Hepatocyte (in vitro differentiated cells): ENCODE results near the gene SPOCD1. TPM values are rescaled to one million over a fixed set of nuclear protein-coding genes. Genes with fewer than 3 reads are reported as not detected.

ENCODE experiments used
- DNase-seq: peaks from one replicate; pipeline ENCODE4 v3.0.0-alpha.2; 2016; ENCODE audit warnings: low spot score
- H2AFZ ChIP-seq: fragments of 200-600 bp; sonication (generic); 2 replicates; pipeline ENCODE4 v1.6.0; 2016; ENCODE audit warnings: antibody characterized with exemption, mild to moderate bottlenecking
- H3K27ac ChIP-seq: fragments of 200-600 bp; sonication (generic); 2 replicates; pipeline ENCODE4 v1.5.1; 2016; ENCODE audit warnings: mild to moderate bottlenecking
- H3K27me3 ChIP-seq: fragments of 200-600 bp; sonication (generic); 2 replicates; pipeline ENCODE4 v1.6.1; 2016
- H3K36me3 ChIP-seq: fragments of 200-600 bp; sonication (generic); replicated peaks from 2 replicates; pipeline ENCODE4 v1.5.1; 2016; ENCODE audit warnings: low read depth; ENCODE audit not compliant: insufficient read depth
- H3K4me1 ChIP-seq: fragments of 200-600 bp; sonication (generic); 2 replicates; pipeline ENCODE4 v1.5.1; 2016; ENCODE audit warnings: mild to moderate bottlenecking, moderate library complexity; ENCODE audit not compliant: insufficient read depth
- H3K4me2 ChIP-seq: fragments of 200-600 bp; sonication (generic); 2 replicates; pipeline ENCODE4 v1.6.0; 2016
- H3K4me3 ChIP-seq: fragments of 200-600 bp; sonication (generic); 2 replicates; pipeline ENCODE4 v1.5.1; 2016; ENCODE audit warnings: mild to moderate bottlenecking
- H3K79me2 ChIP-seq: fragments of 200-600 bp; sonication (generic); 2 replicates; pipeline ENCODE4 v1.6.0; 2017; ENCODE audit warnings: mild to moderate bottlenecking
- H3K9me2 ChIP-seq: fragments of 200-600 bp; sonication (generic); replicated peaks from 2 replicates; pipeline ENCODE4 v1.6.0; 2017; ENCODE audit warnings: mild to moderate bottlenecking; ENCODE audit not compliant: insufficient read depth
- H3K9me3 ChIP-seq: fragments of 200-600 bp; sonication (generic); 2 replicates; pipeline ENCODE4 v1.5.1; 2016; ENCODE audit warnings: low read depth, mild to moderate bottlenecking
- H4K20me1 ChIP-seq: fragments of 200-600 bp; sonication (generic); 2 replicates; pipeline ENCODE4 v1.6.0; 2016; ENCODE audit warnings: mild to moderate bottlenecking; ENCODE audit not compliant: insufficient read depth, poor library complexity, severe bottlenecking
- EZH2 ChIP-seq: fragments of 200-600 bp; sonication (generic); IDR thresholded peaks from 2 replicates; pipeline ENCODE4 v1.6.1; 2016; ENCODE audit warnings: antibody characterized with exemption, mild to moderate bottlenecking, borderline replicate concordance
- EZH2phosphoT487 ChIP-seq: fragments of 200-600 bp; sonication (generic); IDR thresholded peaks from one replicate; pipeline ENCODE4 v1.6.1; 2018; ENCODE audit warnings: antibody characterized with exemption, mild to moderate bottlenecking, low read depth, moderate library complexity; ENCODE audit not compliant: unreplicated experiment, severe bottlenecking
- WGBS: methylation state at CpG from one replicate; pipeline ENCODE4 v1.1.6; 2016; ENCODE audit warnings: low lambda C conversion rate; ENCODE audit errors: missing lambda C conversion rate; 5-methylcytosine and 5-hydroxymethylcytosine counted together
- polyA plus RNA-seq: library from polyadenylated mRNA; unstranded; fragments of >200 nt; fragmentation: Nextera tagmentation; extraction: Ambion mirVana; gene quantifications from 2 replicates; pipeline ENCODE4 v1.2.1, GENCODE V29; 2016
- total RNA-seq: library from RNA; depleted of rRNA; stranded (reverse); fragments of >200 nt; gene quantifications from 2 replicates; pipeline ENCODE4 v1.2.3, GENCODE V29; 2014
- TF ChIP-seq, protein P1 (sequence below): fragments of 200-600 bp; sonication (generic); IDR thresholded peaks from 2 replicates; pipeline ENCODE4 v1.5.1; 2016; ENCODE audit warnings: antibody characterized with exemption, mild to moderate bottlenecking; ENCODE audit not compliant: poor library complexity

Gene SPOCD1
- total and polyA plus RNA-seq, 2 experiments from 2014 or later = 1.4 to 2.8 TPM

DNA sequence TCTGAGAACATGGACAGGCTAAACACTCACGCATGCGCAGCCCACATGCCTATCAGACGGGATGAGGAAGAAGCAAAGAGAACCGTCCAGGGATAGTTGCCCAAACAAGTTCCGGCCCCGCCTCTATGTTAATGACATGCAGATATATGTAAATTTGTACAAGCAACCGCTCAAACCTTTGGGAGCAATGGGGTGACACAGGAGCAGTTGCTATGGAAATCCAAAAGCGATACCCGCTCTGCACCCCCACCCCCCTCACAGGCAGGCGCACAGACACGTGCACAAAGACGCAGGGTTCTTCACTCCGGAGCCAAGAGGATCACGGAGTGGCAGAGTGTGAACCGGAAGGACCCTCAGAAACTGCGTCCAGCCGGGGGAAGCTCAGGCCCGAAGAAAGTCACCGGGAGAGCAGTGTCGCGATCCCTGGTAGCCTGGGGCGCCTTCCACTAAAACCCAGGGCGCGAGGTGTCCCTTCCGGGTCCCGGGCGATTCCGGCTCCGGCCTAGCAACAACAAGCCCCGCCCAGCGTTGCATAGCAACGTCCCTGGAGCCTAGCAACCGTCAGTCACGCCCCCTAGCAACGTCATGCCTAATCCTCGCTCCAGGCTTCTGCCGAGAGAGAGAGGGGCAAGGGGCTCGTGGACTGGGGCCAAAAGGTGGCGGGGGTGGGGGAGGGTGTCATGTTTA is 27.5 kb downstream of the SPOCD1 start:
- H3K9me3 ChIP-seq = no peaks in the 10 kb centered on the region
- peak overlapping the region; percentile 22 for H3K4me3 ChIP-seq
- TF ChIP-seq EZH2phosphoT487 (no peak), EZH2 (no peak)
- TF ChIP-seq, protein P1, sequence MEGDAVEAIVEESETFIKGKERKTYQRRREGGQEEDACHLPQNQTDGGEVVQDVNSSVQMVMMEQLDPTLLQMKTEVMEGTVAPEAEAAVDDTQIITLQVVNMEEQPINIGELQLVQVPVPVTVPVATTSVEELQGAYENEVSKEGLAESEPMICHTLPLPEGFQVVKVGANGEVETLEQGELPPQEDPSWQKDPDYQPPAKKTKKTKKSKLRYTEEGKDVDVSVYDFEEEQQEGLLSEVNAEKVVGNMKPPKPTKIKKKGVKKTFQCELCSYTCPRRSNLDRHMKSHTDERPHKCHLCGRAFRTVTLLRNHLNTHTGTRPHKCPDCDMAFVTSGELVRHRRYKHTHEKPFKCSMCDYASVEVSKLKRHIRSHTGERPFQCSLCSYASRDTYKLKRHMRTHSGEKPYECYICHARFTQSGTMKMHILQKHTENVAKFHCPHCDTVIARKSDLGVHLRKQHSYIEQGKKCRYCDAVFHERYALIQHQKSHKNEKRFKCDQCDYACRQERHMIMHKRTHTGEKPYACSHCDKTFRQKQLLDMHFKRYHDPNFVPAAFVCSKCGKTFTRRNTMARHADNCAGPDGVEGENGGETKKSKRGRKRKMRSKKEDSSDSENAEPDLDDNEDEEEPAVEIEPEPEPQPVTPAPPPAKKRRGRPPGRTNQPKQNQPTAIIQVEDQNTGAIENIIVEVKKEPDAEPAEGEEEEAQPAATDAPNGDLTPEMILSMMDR = no peak
- H3K79me2 ChIP-seq = no peaks in the 10 kb centered on the region
- no peaks in the 10 kb centered on the region for H3K4me1 ChIP-seq
- DNase-seq = peak; percentile 96
- no peaks in the 10 kb centered on the region for H3K27me3 ChIP-seq
- H3K4me2 ChIP-seq = peak overlapping the region; percentile 89
- 3% methylated on average over 39 of the region's 39 CpGs for whole genome bisulfite sequencing
- peak overlapping the region; percentile 67 for H3K27ac ChIP-seq
- no peaks in the 10 kb centered on the region for H3K9me2 ChIP-seq
- H4K20me1 ChIP-seq = no peaks in the 10 kb centered on the region
- H2AFZ ChIP-seq = peak overlapping the region; percentile 61
- H3K36me3 ChIP-seq = no peaks in the 10 kb centered on the region

DNA sequence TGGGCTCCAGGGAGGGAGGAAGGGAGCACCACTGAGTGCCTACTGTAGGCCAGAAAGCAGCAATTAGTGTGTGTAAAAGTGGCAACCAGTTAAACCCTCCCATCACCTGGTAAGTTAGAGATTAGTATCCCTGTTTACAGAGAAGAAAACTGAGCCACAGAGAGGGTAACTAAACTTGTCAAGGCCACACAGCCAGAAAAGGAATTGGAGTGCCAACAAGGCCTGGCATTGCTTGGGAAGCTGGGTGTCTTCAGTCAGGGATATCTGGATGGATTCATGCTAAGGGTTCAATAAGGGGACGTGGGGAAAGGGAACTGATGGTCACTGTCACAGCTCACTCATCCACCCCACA is 28.1 kb downstream of the SPOCD1 start:
- Histone ChIP-seq H4K20me1 (no peaks in the 10 kb centered on the region), H3K9me3 (no peaks in the 10 kb centered on the region), H3K79me2 (no peaks in the 10 kb centered on the region), H3K9me2 (no peaks in the 10 kb centered on the region), H3K27ac (no peak overlapping the region), H3K4me2 (peak overlapping the region; percentile 89), H3K36me3 (no peaks in the 10 kb centered on the region), H3K4me1 (peaks cover 4% of the 10 kb centered on the region), H3K4me3 (no peak overlapping the region), H2AFZ (no peak overlapping the region), H3K27me3 (no peaks in the 10 kb centered on the region)
- no peak for TF ChIP-seq EZH2phosphoT487
- TF ChIP-seq EZH2 = no peak
- TF ChIP-seq, protein P1 = no peak
- 67% methylated on average over 1 of the region's 1 CpG for WGBS
- DNase-seq = no peak

DNA sequence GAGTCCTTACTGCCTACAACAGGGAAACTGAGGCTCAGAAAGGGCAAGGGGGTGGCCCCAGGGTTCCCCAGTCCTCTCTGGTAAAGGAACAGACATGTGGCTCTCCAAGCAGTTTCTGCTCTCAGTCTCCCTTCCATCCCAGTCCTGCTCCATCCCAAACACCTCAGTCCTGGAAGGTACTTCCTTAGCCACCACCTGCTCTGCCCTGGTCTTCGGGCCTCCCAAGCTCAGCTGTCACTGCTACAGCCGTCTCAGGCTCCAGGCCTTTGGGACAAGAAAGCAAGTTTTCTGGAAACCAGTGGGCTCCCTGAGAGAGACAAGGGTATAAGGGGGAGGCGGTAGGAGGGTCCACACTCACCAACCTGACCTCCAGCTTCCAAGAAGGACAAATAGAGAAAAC is 28.6 kb downstream of the SPOCD1 start:
- no peaks in the 10 kb centered on the region for H3K9me2 ChIP-seq
- no peak overlapping the region for H3K4me2 ChIP-seq
- no peak for DNase-seq
- TF ChIP-seq EZH2 = no peak
- TF ChIP-seq, protein P1 = no peak
- TF ChIP-seq EZH2phosphoT487 = no peak
- peaks cover 8% of the 10 kb centered on the region for H3K4me1 ChIP-seq
- H3K27me3 ChIP-seq = no peaks in the 10 kb centered on the region
- H3K9me3 ChIP-seq = no peaks in the 10 kb centered on the region
- H3K79me2 ChIP-seq = no peaks in the 10 kb centered on the region
- no peak overlapping the region for H3K27ac ChIP-seq
- no peak overlapping the region for H2AFZ ChIP-seq
- no peaks in the 10 kb centered on the region for H4K20me1 ChIP-seq
- H3K4me3 ChIP-seq = no peak overlapping the region
- 90% methylated on average over 3 of the region's 3 CpGs for WGBS
- no peaks in the 10 kb centered on the region for H3K36me3 ChIP-seq
